Stromal cell of bone marrow (primary cell): ENCODE data around the gene CCL22.
"Not testable (repeated sequence)": the region's sequence is repeated elsewhere in the genome, so short reads cannot be mapped to it uniquely, and the experiment has no call there.

Experiments used
- DNase-seq: peaks from one replicate; pipeline ENCODE4 v3.0.0-alpha.2; 2012; ENCODE audit warnings: low read depth

CCL22 gene

GRCh38 chr16:57347858-57348257, 10.7 kb upstream of the CCL22 start:
- DNase-seq = no peak

- no peak for DNase-seq
Observed at GRCh38 chr16:57348327-57348726, 10.3 kb upstream of the CCL22 start.

GRCh38 chr16:57349212-57350031, 9.2 kb upstream of the CCL22 start:
- DNase-seq = no peak

GRCh38 chr16:57352636-57353047, 5.9 kb upstream of the CCL22 start:
- DNase-seq = no peak

GRCh38 chr16:57354311-57354710, 4.3 kb upstream of the CCL22 start:
- no peak for DNase-seq

- DNase-seq = no peak
Observed at GRCh38 chr16:57355898-57356414, 2.6 kb upstream of the CCL22 start.

- DNase-seq = no peak
Observed at GRCh38 chr16:57356547-57356946, 2.0 kb upstream of the CCL22 start.

- no peak for DNase-seq
Observed at GRCh38 chr16:57357330-57358085, 1.1 kb upstream of the CCL22 start.

GRCh38 chr16:57358086-57358420, 530 bp upstream of the CCL22 start:
- no peak for DNase-seq

GRCh38 chr16:57360321-57360935, 1.8 kb downstream of the CCL22 start:
- DNase-seq = no peak

GRCh38 chr16:57361404-57361803, 2.8 kb downstream of the CCL22 start:
- no peak for DNase-seq

GRCh38 chr16:57364143-57364542, 5.6 kb downstream of the CCL22 start:
- DNase-seq = no peak

GRCh38 chr16:57366544-57367040, 8.0 kb downstream of the CCL22 start:
- no peak for DNase-seq

GRCh38 chr16:57367116-57367752, 8.7 kb downstream of the CCL22 start:
- DNase-seq = no peak

- no peak for DNase-seq
Observed at GRCh38 chr16:57371494-57372371, 13.2 kb downstream of the CCL22 start.

- no peak for DNase-seq
Observed at GRCh38 chr16:57372372-57373116, 14.0 kb downstream of the CCL22 start, which contains the start of gene CX3CL1. Gene CX3CL1, plus strand, starts transcription at chr16:57372490. Its CDS starts 79 bp downstream, at chr16:57372569.

GRCh38 chr16:57373117-57373947, 14.7 kb downstream of the CCL22 start:
- DNase-seq = no peak

GRCh38 chr16:57374067-57374534, 15.5 kb downstream of the CCL22 start:
- no peak for DNase-seq

GRCh38 chr16:57374925-57375465, 16.4 kb downstream of the CCL22 start:
- not testable (repeated sequence) for DNase-seq
